KMS-11 (cell line): Measurements from ENCODE around the gene SPC24.
"Not testable (repeated sequence)": the region's sequence is repeated elsewhere in the genome, so short reads cannot be mapped to it uniquely, and the experiment has no call there.

Experiments
- H2AFZ ChIP-seq: fragments of 200-600 bp; sonication (generic); 2 replicates; pipeline ENCODE4 v1.6.1; 2016; ENCODE audit warnings: antibody characterized with exemption, mixed run types, low read depth
- H3K27ac ChIP-seq: fragments of 200-600 bp; sonication (generic); 2 replicates; pipeline ENCODE4 v1.6.1; 2016; ENCODE audit warnings: mild to moderate bottlenecking, mixed run types
- H3K27me3 ChIP-seq: fragments of 200-600 bp; sonication (generic); 2 replicates; pipeline ENCODE4 v1.6.1; 2017; ENCODE audit warnings: mild to moderate bottlenecking, low read depth, mixed run types, moderate library complexity; ENCODE audit not compliant: insufficient read depth
- H3K36me3 ChIP-seq: fragments of 200-600 bp; sonication (generic); 2 replicates; pipeline ENCODE4 v1.6.1; 2017; ENCODE audit warnings: mild to moderate bottlenecking, mixed run types; ENCODE audit not compliant: insufficient read depth
- H3K4me1 ChIP-seq: fragments of 200-600 bp; sonication (generic); 2 replicates; pipeline ENCODE4 v1.6.1; 2016; ENCODE audit warnings: mild to moderate bottlenecking, low read depth, mixed run types; ENCODE audit not compliant: poor library complexity, severe bottlenecking
- H3K4me2 ChIP-seq: fragments of 200-600 bp; sonication (generic); 2 replicates; pipeline ENCODE4 v1.7.0; 2016; ENCODE audit warnings: mild to moderate bottlenecking, mixed run types
- H3K4me3 ChIP-seq: fragments of 200-600 bp; sonication (generic); IDR thresholded peaks from 2 replicates; pipeline ENCODE4 v1.6.1; 2017; ENCODE audit warnings: low read depth, low read length, mixed read lengths; ENCODE audit not compliant: insufficient read depth
- H3K79me2 ChIP-seq: fragments of 200-600 bp; sonication (generic); 2 replicates; pipeline ENCODE4 v1.6.1; 2016; ENCODE audit warnings: low read depth, mixed run types; ENCODE audit not compliant: insufficient read depth
- H3K9ac ChIP-seq: fragments of 200-600 bp; sonication (generic); 2 replicates; pipeline ENCODE4 v1.6.1; 2016; ENCODE audit warnings: mild to moderate bottlenecking, mixed run types
- H4K20me1 ChIP-seq: fragments of 200-600 bp; sonication (generic); 2 replicates; pipeline ENCODE4 v1.6.1; 2016; ENCODE audit warnings: mild to moderate bottlenecking, mixed run types; ENCODE audit not compliant: insufficient read depth
- CTCF ChIP-seq: fragments of 200-600 bp; sonication (generic); conservative IDR thresholded peaks from 2 replicates; pipeline ENCODE4 v1.6.1; 2017; ENCODE audit warnings: low read depth, mild to moderate bottlenecking, antibody characterized with exemption, low read length, moderate library complexity, mixed read lengths

SPC24 gene

GRCh38 chr19:11130824-11131455 is 24.6 kb downstream of the SPC24 start:
- no peaks in the 10 kb centered on the region for H3K79me2 ChIP-seq
- H3K4me3 ChIP-seq = no peak overlapping the region
- no peaks in the 10 kb centered on the region for H4K20me1 ChIP-seq
- no peak overlapping the region for H3K27ac ChIP-seq
- no peak overlapping the region for H3K9ac ChIP-seq
- no peaks in the 10 kb centered on the region for H3K27me3 ChIP-seq
- H3K4me1 ChIP-seq = no peaks in the 10 kb centered on the region
- no peak overlapping the region for H2AFZ ChIP-seq
- TF ChIP-seq CTCF = peak; percentile 72
- no peak overlapping the region for H3K4me2 ChIP-seq
- peaks cover 21% of the 10 kb centered on the region; the same call in 1 of the 2 replicates for H3K36me3 ChIP-seq

GRCh38 chr19:11127905-11128304 is 27.7 kb downstream of the SPC24 start:
- peaks cover 21% of the 10 kb centered on the region; the same call in 1 of the 2 replicates for H3K36me3 ChIP-seq

GRCh38 chr19:11125994-11126685 is 29.4 kb downstream of the SPC24 start:
- Histone ChIP-seq H3K27me3 (no peaks in the 10 kb centered on the region), H3K9ac (no peak overlapping the region), H3K36me3 (peaks cover 14% of the 10 kb centered on the region; the same call in 1 of the 2 replicates), H2AFZ (no peak overlapping the region), H4K20me1 (no peaks in the 10 kb centered on the region), H3K27ac (no peak overlapping the region), H3K79me2 (no peaks in the 10 kb centered on the region), H3K4me1 (no peaks in the 10 kb centered on the region), H3K4me2 (no peak overlapping the region), H3K4me3 (no peak overlapping the region)
- TF ChIP-seq CTCF = peak; percentile 82

More at GRCh38 chr19:11127905-11128304, 27.7 kb downstream of the SPC24 start:
- Histone ChIP-seq H3K79me2 (no peaks in the 10 kb centered on the region), H3K27me3 (no peaks in the 10 kb centered on the region), H3K4me1 (no peaks in the 10 kb centered on the region), H3K27ac (no peak overlapping the region), H4K20me1 (no peaks in the 10 kb centered on the region), H3K4me2 (no peak overlapping the region), H3K9ac (no peak overlapping the region), H3K4me3 (no peak overlapping the region), H2AFZ (no peak overlapping the region)
- no peak for TF ChIP-seq CTCF

GRCh38 chr19:11124157-11124556 is 31.4 kb downstream of the SPC24 start:
- not testable (repeated sequence) for H3K4me2 ChIP-seq, H2AFZ ChIP-seq, H3K9ac ChIP-seq, H3K27ac ChIP-seq, H3K27me3 ChIP-seq, H3K79me2 ChIP-seq, H4K20me1 ChIP-seq, H3K4me3 ChIP-seq, H3K4me1 ChIP-seq
- H3K36me3 ChIP-seq = peaks cover 19% of the 10 kb centered on the region; the same call in 1 of the 2 replicates

- H3K27me3 ChIP-seq = no peaks in the 10 kb centered on the region
- H3K27ac ChIP-seq = no peak overlapping the region
- no peak overlapping the region for H2AFZ ChIP-seq
- no peak overlapping the region for H3K9ac ChIP-seq
- peaks cover 19% of the 10 kb centered on the region; the same call in 1 of the 2 replicates for H3K36me3 ChIP-seq
- H3K79me2 ChIP-seq = no peaks in the 10 kb centered on the region
- no peak overlapping the region for H3K4me2 ChIP-seq
- H4K20me1 ChIP-seq = no peaks in the 10 kb centered on the region
- H3K4me3 ChIP-seq = no peak overlapping the region
- H3K4me1 ChIP-seq = no peaks in the 10 kb centered on the region
- no peak for TF ChIP-seq CTCF
These were observed 32.5 kb downstream of the SPC24 start for GRCh38 chr19:11123114-11123513.

GRCh38 chr19:11121963-11122362 is 33.6 kb downstream of the SPC24 start:
- H2AFZ ChIP-seq, H3K9ac ChIP-seq, H3K4me1 ChIP-seq, H3K27ac ChIP-seq, H3K79me2 ChIP-seq, H3K27me3 ChIP-seq, H4K20me1 ChIP-seq, H3K4me3 ChIP-seq, H3K4me2 ChIP-seq: not testable (repeated sequence)
- peaks cover 14% of the 10 kb centered on the region; the same call in 1 of the 2 replicates for H3K36me3 ChIP-seq
